Natural killer cell (primary cell): Measurements from ENCODE around the gene SLC12A1. TPM values are rescaled to one million over a fixed set of nuclear protein-coding genes. Genes with fewer than 3 reads are reported as not detected.

ENCODE experiments used
- ATAC-seq, 3 donors: fragments of 150-1000 bp in 2 of 3; fragments of 200-7000 bp in 1 of 3; cut with Tn5 transposase; 1 replicate in 1 of 3; 2 replicates in 2 of 3; pipeline ENCODE4 v1.10.0; 2021; ENCODE audit warnings: mild to moderate bottlenecking in 2 of 3, moderate library complexity in 2 of 3
- DNase-seq, 2 donors: peaks; one replicate each; pipeline versions ENCODE4 v3.0.0 to v3.0.0-alpha.2; 2013 to 2021; ENCODE audit warnings: mixed read lengths in 1 of 2
- H3K27ac ChIP-seq: one replicate; pipeline ENCODE4 v1.5.1; 2013; ENCODE audit warnings: mild to moderate bottlenecking, low read length
- H3K27me3 ChIP-seq: one replicate; pipeline ENCODE4 v1.6.1; 2013; ENCODE audit warnings: low read length; ENCODE audit not compliant: control insufficient read depth, insufficient read depth
- H3K36me3 ChIP-seq: one replicate; pipeline ENCODE4 v1.6.1; 2013; ENCODE audit warnings: low read length; ENCODE audit not compliant: control insufficient read depth, insufficient read depth
- H3K4me1 ChIP-seq: one replicate; pipeline ENCODE4 v1.6.1; 2013; ENCODE audit warnings: low read length; ENCODE audit not compliant: control insufficient read depth, insufficient read depth
- H3K4me3 ChIP-seq: one replicate; pipeline ENCODE4 v1.5.1; 2013; ENCODE audit warnings: low read length
- H3K9me3 ChIP-seq: one replicate; pipeline ENCODE4 v1.6.1; 2013; ENCODE audit warnings: low read length; ENCODE audit not compliant: control insufficient read depth, insufficient read depth
- H3K27ac Mint-ChIP-seq, 2 donors: one replicate each; pipeline ENCODE4 v1.8.0; 2022; ENCODE audit warnings: mild to moderate bottlenecking in 2 of 2, mixed read lengths in 2 of 2, moderate library complexity in 1 of 2
- H3K27me3 Mint-ChIP-seq, 2 donors: one replicate each; pipeline ENCODE4 v1.8.0; 2022; ENCODE audit warnings: low read depth in 2 of 2, mixed read lengths in 2 of 2
- H3K36me3 Mint-ChIP-seq: one replicate; pipeline ENCODE4 v1.8.0; 2022; ENCODE audit warnings: mixed read lengths
- H3K4me1 Mint-ChIP-seq, 2 donors: one replicate each; pipeline ENCODE4 v1.8.0; 2022; ENCODE audit warnings: mixed read lengths in 2 of 2
- H3K4me3 Mint-ChIP-seq: one replicate; pipeline ENCODE4 v1.8.0; 2022; ENCODE audit warnings: mild to moderate bottlenecking, moderate library complexity, mixed read lengths
- H3K9me3 Mint-ChIP-seq, 2 donors: one replicate each; pipeline ENCODE4 v1.8.0; 2022; ENCODE audit warnings: mixed read lengths in 2 of 2
- WGBS: methylation state at CpG from one replicate; pipeline ENCODE4 v1.1.7; 2013; ENCODE audit warnings: missing lambda C conversion rate; ENCODE audit not compliant: insufficient coverage; 5-methylcytosine and 5-hydroxymethylcytosine counted together
- intact Hi-C: fragments of 100-400 bp; cut with micrococcal nuclease; formaldehyde crosslinking; loops from one replicate; pipeline ENCODE4 v1.14.2; 2022
- total RNA-seq, 4 donors: library from RNA; stranded (reverse); fragments of 120-200 nt in 1 of 4; gene quantifications; one replicate each; pipeline versions ENCODE4 v1.2.3 to v1.2.4, GENCODE V29; 2013 to 2022
- TF ChIP-seq, protein P1 (sequence below): fragments of 200-600 bp; IDR thresholded peaks from one replicate; pipeline ENCODE4 v1.8.0; 2022; ENCODE audit warnings: antibody characterized with exemption

SLC12A1 gene
- total RNA-seq, 3 donors from 2014 or later (not counting 1 experiment from before 2014, with no cell fraction given) = not detected

- intact Hi-C loops = no loop called here
- H3K36me3 Mint-ChIP-seq = no peaks in the 10 kb centered on the region
- H3K27me3 Mint-ChIP-seq = peaks cover 4 to 14% of the 10 kb centered on the region in 2 donors
- H3K27me3 ChIP-seq = no peaks in the 10 kb centered on the region
- H3K4me3 Mint-ChIP-seq = no peak overlapping the region
- H3K27ac ChIP-seq = no peak overlapping the region
- WGBS = 76% methylated on average over 6 of the region's 6 CpGs
- H3K9me3 Mint-ChIP-seq = no peaks in the 10 kb centered on the region
- DNase-seq = no peak
- no peaks in the 10 kb centered on the region for H3K4me1 ChIP-seq
- H3K36me3 ChIP-seq = no peaks in the 10 kb centered on the region
- H3K4me1 Mint-ChIP-seq = peaks cover 0 to 6% of the 10 kb centered on the region in 2 donors
- no peak overlapping the region for H3K4me3 ChIP-seq
- TF ChIP-seq, protein P1, sequence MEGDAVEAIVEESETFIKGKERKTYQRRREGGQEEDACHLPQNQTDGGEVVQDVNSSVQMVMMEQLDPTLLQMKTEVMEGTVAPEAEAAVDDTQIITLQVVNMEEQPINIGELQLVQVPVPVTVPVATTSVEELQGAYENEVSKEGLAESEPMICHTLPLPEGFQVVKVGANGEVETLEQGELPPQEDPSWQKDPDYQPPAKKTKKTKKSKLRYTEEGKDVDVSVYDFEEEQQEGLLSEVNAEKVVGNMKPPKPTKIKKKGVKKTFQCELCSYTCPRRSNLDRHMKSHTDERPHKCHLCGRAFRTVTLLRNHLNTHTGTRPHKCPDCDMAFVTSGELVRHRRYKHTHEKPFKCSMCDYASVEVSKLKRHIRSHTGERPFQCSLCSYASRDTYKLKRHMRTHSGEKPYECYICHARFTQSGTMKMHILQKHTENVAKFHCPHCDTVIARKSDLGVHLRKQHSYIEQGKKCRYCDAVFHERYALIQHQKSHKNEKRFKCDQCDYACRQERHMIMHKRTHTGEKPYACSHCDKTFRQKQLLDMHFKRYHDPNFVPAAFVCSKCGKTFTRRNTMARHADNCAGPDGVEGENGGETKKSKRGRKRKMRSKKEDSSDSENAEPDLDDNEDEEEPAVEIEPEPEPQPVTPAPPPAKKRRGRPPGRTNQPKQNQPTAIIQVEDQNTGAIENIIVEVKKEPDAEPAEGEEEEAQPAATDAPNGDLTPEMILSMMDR = no peak
- ATAC-seq = no peak
- H3K27ac Mint-ChIP-seq = no peak overlapping the region
- no peaks in the 10 kb centered on the region for H3K9me3 ChIP-seq
These were observed 77.5 kb downstream of the SLC12A1 start for GRCh38 chr15:48283396-48284145.

DNA sequence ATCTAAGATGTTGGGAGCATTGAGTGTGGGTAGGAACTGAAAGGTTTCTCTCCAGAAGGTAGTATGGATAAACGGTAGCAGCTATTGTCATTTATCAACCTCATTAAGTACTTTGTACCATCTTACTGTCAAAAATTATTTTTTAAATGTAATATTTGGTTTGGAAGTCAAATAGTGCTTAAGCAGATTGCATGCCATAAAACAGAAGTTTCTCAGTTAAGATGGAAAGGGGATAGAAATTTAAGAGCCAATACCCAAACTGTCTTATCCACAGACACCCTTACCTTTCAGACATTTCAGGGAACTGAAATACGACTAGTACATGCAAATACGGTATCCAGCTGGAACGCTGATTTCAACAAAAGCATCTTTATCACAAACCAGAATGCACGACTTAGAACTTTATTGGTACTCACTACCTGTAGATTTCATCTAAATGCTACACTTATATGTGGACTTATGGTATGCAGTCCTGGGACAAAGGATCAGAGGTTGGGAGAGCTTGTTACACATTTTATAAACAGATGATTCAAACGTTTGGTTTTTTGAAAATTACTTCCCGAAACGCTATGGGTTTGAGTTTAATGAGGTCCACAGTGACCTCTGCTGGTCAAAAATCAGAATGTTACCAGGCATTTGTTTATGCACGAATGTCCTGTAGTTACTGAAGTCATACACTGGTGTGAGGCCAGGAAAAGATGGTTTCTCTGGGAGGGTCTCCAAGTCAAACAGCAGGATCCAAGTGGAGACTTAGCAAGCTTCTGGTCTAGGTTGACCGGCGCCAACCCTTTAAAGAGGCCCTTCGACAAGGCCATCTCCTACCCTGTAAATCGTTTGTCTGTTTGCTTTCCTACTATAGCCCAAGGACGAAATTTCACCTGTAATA is 79.5 kb downstream of the SLC12A1 start:
- Histone ChIP-seq H3K9me3 (no peaks in the 10 kb centered on the region), H3K27ac (no peak overlapping the region), H3K27me3 (no peaks in the 10 kb centered on the region), H3K4me1 (no peaks in the 10 kb centered on the region), H3K4me3 (no peak overlapping the region), H3K36me3 (no peaks in the 10 kb centered on the region)
- TF ChIP-seq, protein P1 = peak; percentile 78
- H3K36me3 Mint-ChIP-seq = no peaks in the 10 kb centered on the region
- no peak overlapping the region for H3K4me3 Mint-ChIP-seq
- DNase-seq (peak in 1 of 2 donors; percentile 72), ATAC-seq (peak; percentile 53 to 64 (median 58))
- H3K27me3 Mint-ChIP-seq = peaks cover 4 to 14% of the 10 kb centered on the region in 2 donors
- peaks cover 0 to 6% of the 10 kb centered on the region in 2 donors for H3K4me1 Mint-ChIP-seq
- no peak overlapping the region for H3K27ac Mint-ChIP-seq
- intact Hi-C loops = loop anchor here (5.0 kb wide), 1 partner anchor 1973 kb away; no protein-coding TSS in a partner anchor
- H3K9me3 Mint-ChIP-seq = no peaks in the 10 kb centered on the region
- WGBS = 42% methylated on average over 11 of the region's 14 CpGs

- TF ChIP-seq, protein P1 = no peak
- H3K27me3 ChIP-seq = no peaks in the 10 kb centered on the region
- H3K9me3 Mint-ChIP-seq = no peaks in the 10 kb centered on the region
- no peaks in the 10 kb centered on the region for H3K9me3 ChIP-seq
- no peak overlapping the region for H3K4me3 Mint-ChIP-seq
- H3K36me3 Mint-ChIP-seq = no peaks in the 10 kb centered on the region
- H3K27me3 Mint-ChIP-seq = peaks cover 0 to 12% of the 10 kb centered on the region in 2 donors
- H3K27ac Mint-ChIP-seq = no peak overlapping the region
- WGBS = 100% methylated on average over 1 of the region's 2 CpGs
- H3K4me1 Mint-ChIP-seq = peaks cover 0 to 6% of the 10 kb centered on the region in 2 donors
- DNase-seq = no peak
- H3K4me1 ChIP-seq = no peaks in the 10 kb centered on the region
- intact Hi-C loops = loop anchor here (5.0 kb wide), 1 partner anchor 1977 kb away; no protein-coding TSS in a partner anchor
- no peak for ATAC-seq
- no peak overlapping the region for H3K4me3 ChIP-seq
- no peak overlapping the region for H3K27ac ChIP-seq
- no peaks in the 10 kb centered on the region for H3K36me3 ChIP-seq
These were observed 83.5 kb downstream of the SLC12A1 start for GRCh38 chr15:48289628-48290027.
